Measurements from ENCODE around the gene FDCSP. TPM values are rescaled to one million over a fixed set of nuclear protein-coding genes. Genes with fewer than 3 reads are reported as not detected.

FDCSP gene
- polyA plus RNA-seq, 1 of the 3 experiments (the other 2 are of a cell fraction), result not detected

GRCh38 chr4:70243091-70243490 is 17.2 kb downstream of the FDCSP start:
- H3K4me1 ChIP-seq (ENCODE audit: control insufficient read depth in 1 of 2, insufficient read depth in 2 of 2, low read depth in 1 of 2, low read length in 1 of 2), result no peaks in the 10 kb centered on the region
- H3K9me2 ChIP-seq, result no peaks in the 10 kb centered on the region; the same call in 1 of the 2 replicates
- no peak overlapping the region for H3K4me2 ChIP-seq
- H3K4me3 ChIP-seq (ENCODE audit: low read depth in 2 of 2, low read length in 1 of 2), result no peak overlapping the region
- no peak for TF ChIP-seq EP300 (IDR thresholded peaks at IDR 0.05; ENCODE audit: borderline replicate concordance in 1 of 2, low read depth in 1 of 2, low read length in 1 of 2)
- no peak for TF ChIP-seq ZBTB33 (IDR thresholded peaks at IDR 0.05; ENCODE audit: borderline replicate concordance, low read depth)
- no peak for TF ChIP-seq RXRA (IDR thresholded peaks at IDR 0.05; ENCODE audit: borderline replicate concordance, low read depth)
- no peak for TF ChIP-seq ELF1 (IDR thresholded peaks at IDR 0.05)
- no peak for TF ChIP-seq TAF1 (IDR thresholded peaks at IDR 0.05; ENCODE audit: borderline replicate concordance, low read depth, low read length)
- TF ChIP-seq TEAD4 (IDR thresholded peaks at IDR 0.05; ENCODE audit: borderline replicate concordance, insufficient read depth), result no peak
- TF ChIP-seq JUND (IDR thresholded peaks at IDR 0.05), result no peak
- no peak for TF ChIP-seq EZH2phosphoT487 (IDR thresholded peaks at IDR 0.05; ENCODE audit: borderline replicate concordance, low read depth)
- no peak for TF ChIP-seq CHD2 (IDR thresholded peaks at IDR 0.05; ENCODE audit: low read length, partially characterized antibody)
- TF ChIP-seq POLR2AphosphoS5 (IDR thresholded peaks at IDR 0.05; ENCODE audit: low read depth, low read length), result no peak
- no peak for TF ChIP-seq USF1 (IDR thresholded peaks at IDR 0.05; ENCODE audit: borderline replicate concordance, low read depth)
- TF ChIP-seq GATA2 (CRISPR knock-in tag; IDR thresholded peaks at IDR 0.05), result no peak
- no peak for TF ChIP-seq RFX5 (IDR thresholded peaks at IDR 0.05; ENCODE audit: low read length)
- TF ChIP-seq FOXJ3 (CRISPR knock-in tag; IDR thresholded peaks at IDR 0.05), result no peak
- H2AFZ ChIP-seq (ENCODE audit: low read depth), result no peak overlapping the region
- H3K9me3 ChIP-seq, result no peaks in the 10 kb centered on the region
- H4K20me1 ChIP-seq (ENCODE audit: insufficient read depth), result no peaks in the 10 kb centered on the region
- POLR2A ChIA-PET, result no interaction called here
- H3K9ac ChIP-seq, result no peak overlapping the region
- 26% methylated on average over 4 of the region's 4 CpGs for WGBS (ENCODE audit: low lambda C conversion rate)
- no peaks in the 10 kb centered on the region for H3K27me3 ChIP-seq (ENCODE audit: insufficient read depth)
- H3F3A ChIP-seq (replicated peaks; ENCODE audit: insufficient read depth), result no peaks in the 10 kb centered on the region
- no peak overlapping the region for H3K27ac ChIP-seq (ENCODE audit: low read depth in 2 of 2, low read length in 1 of 2)
- H3K79me2 ChIP-seq (ENCODE audit: insufficient read depth), result no peaks in the 10 kb centered on the region
- H3K36me3 ChIP-seq (replicated peaks in 1 of 2; ENCODE audit: control insufficient read depth in 1 of 2, insufficient read depth in 2 of 2, low read length in 1 of 2), result no peaks in the 10 kb centered on the region
- no peak for DNase-seq
- CTCF ChIA-PET, result interaction anchor here (1.0 kb wide), 1 partner anchor 11 kb away, joined by 3 read pairs; no protein-coding TSS in a partner anchor

GRCh38 chr4:70251250-70251944 is 25.5 kb downstream of the FDCSP start:
- Histone ChIP-seq H3F3A (replicated peaks; ENCODE audit: insufficient read depth) (no peaks in the 10 kb centered on the region), H3K79me2 (ENCODE audit: insufficient read depth) (no peaks in the 10 kb centered on the region), H4K20me1 (ENCODE audit: insufficient read depth) (no peaks in the 10 kb centered on the region), H3K4me1 (ENCODE audit: control insufficient read depth in 1 of 2, insufficient read depth in 2 of 2, low read depth in 1 of 2, low read length in 1 of 2) (no peaks in the 10 kb centered on the region), H3K36me3 (replicated peaks in 1 of 2; ENCODE audit: control insufficient read depth in 1 of 2, insufficient read depth in 2 of 2, low read length in 1 of 2) (no peaks in the 10 kb centered on the region), H3K9me2 (no peaks in the 10 kb centered on the region), H3K27ac (ENCODE audit: low read depth in 2 of 2, low read length in 1 of 2) (no peak overlapping the region), H3K9me3 (no peaks in the 10 kb centered on the region), H2AFZ (ENCODE audit: low read depth) (no peak overlapping the region), H3K4me2 (no peak overlapping the region), H3K4me3 (ENCODE audit: low read depth in 2 of 2, low read length in 1 of 2) (no peak overlapping the region), H3K9ac (no peak overlapping the region), H3K27me3 (ENCODE audit: insufficient read depth) (no peaks in the 10 kb centered on the region)
- CTCF ChIA-PET, result interaction anchor here (0.8 kb wide), 1 partner anchor 18 kb away, joined by 3 read pairs; no protein-coding TSS in a partner anchor
- no peak for DNase-seq
- 5% methylated on average over 3 of the region's 3 CpGs for WGBS (ENCODE audit: low lambda C conversion rate)
- POLR2A ChIA-PET, result no interaction called here
- TF ChIP-seq MEF2A (IDR thresholded peaks at IDR 0.05; ENCODE audit: borderline replicate concordance, low read depth) (no peak), JUND (IDR thresholded peaks at IDR 0.05) (no peak), GATA2 (CRISPR knock-in tag; IDR thresholded peaks at IDR 0.05) (no peak), IRF3 (IDR thresholded peaks at IDR 0.05; ENCODE audit: low read depth, low read length) (no peak), POLR2AphosphoS5 (IDR thresholded peaks at IDR 0.05; ENCODE audit: low read depth, low read length) (no peak), MXI1 (IDR thresholded peaks at IDR 0.05; ENCODE audit: low read depth, low read length) (no peak), TCF12 (IDR thresholded peaks at IDR 0.05) (no peak), USF1 (IDR thresholded peaks at IDR 0.05; ENCODE audit: borderline replicate concordance, low read depth) (no peak), EP300 (IDR thresholded peaks at IDR 0.05; ENCODE audit: borderline replicate concordance in 1 of 2, low read depth in 1 of 2, low read length in 1 of 2) (no peak)

Measured in SK-N-SH (cell line).